HEK293 (cell line): ENCODE data around the gene ARHGAP45.
A peak's percentile ranks its signal among the peaks of the same experiment; 100 is the strongest.

Experiments
- BCL11A ChIP-seq: fragments of 450-650 bp; formaldehyde crosslinking; IDR thresholded peaks from 2 replicates; pipeline ENCODE4 v1.5.1; 2016; ENCODE audit warnings: low read depth, missing biosample characterization, missing genetic modification characterization
- EGR2 ChIP-seq: fragments of 450-650 bp; formaldehyde crosslinking; IDR thresholded peaks from 2 replicates; pipeline ENCODE4 v1.5.1; 2016; ENCODE audit warnings: low read depth, missing biosample characterization, missing genetic modification characterization
- GFI1B ChIP-seq: fragments of 450-650 bp; formaldehyde crosslinking; IDR thresholded peaks from 2 replicates; pipeline ENCODE4 v1.5.1; 2016; ENCODE audit warnings: missing biosample characterization, missing genetic modification characterization
- HOXA7 ChIP-seq: sonication (generic); formaldehyde crosslinking; IDR thresholded peaks from 2 replicates; pipeline ENCODE4 v1.8.1; 2022; ENCODE audit warnings: missing genetic modification reagents, borderline replicate concordance
- INSM2 ChIP-seq: fragments of 450-650 bp; formaldehyde crosslinking; IDR thresholded peaks from 2 replicates; pipeline ENCODE4 v1.5.1; 2016; ENCODE audit warnings: missing biosample characterization, missing genetic modification characterization
- KLF17 ChIP-seq: fragments of 450-650 bp; formaldehyde crosslinking; IDR thresholded peaks from 2 replicates; pipeline ENCODE4 v1.5.1; 2016; ENCODE audit warnings: missing biosample characterization, missing genetic modification characterization
- KLF7 ChIP-seq: fragments of 450-650 bp; formaldehyde crosslinking; IDR thresholded peaks from 2 replicates; pipeline ENCODE4 v1.5.1; 2016; ENCODE audit warnings: missing biosample characterization, missing genetic modification characterization, borderline replicate concordance
- MZF1 ChIP-seq: fragments of 450-650 bp; formaldehyde crosslinking; IDR thresholded peaks from 2 replicates; pipeline ENCODE4 v1.5.1; 2017; ENCODE audit warnings: missing biosample characterization, missing genetic modification characterization, borderline replicate concordance
- REPIN1 ChIP-seq: fragments of 450-650 bp; formaldehyde crosslinking; IDR thresholded peaks from 2 replicates; pipeline ENCODE4 v1.5.1; 2017; ENCODE audit warnings: missing biosample characterization, missing genetic modification characterization, low read depth
- YY2 ChIP-seq: fragments of 450-650 bp; formaldehyde crosslinking; IDR thresholded peaks from 2 replicates; pipeline ENCODE4 v1.5.1; 2016; ENCODE audit warnings: missing biosample characterization, missing genetic modification characterization
- ZBTB17 ChIP-seq: fragments of 450-650 bp; formaldehyde crosslinking; IDR thresholded peaks from 2 replicates; pipeline ENCODE4 v1.5.1; 2016; ENCODE audit warnings: missing biosample characterization, missing genetic modification characterization
- ZBTB21 ChIP-seq: fragments of 450-650 bp; formaldehyde crosslinking; IDR thresholded peaks from 2 replicates; pipeline ENCODE4 v1.5.1; 2017; ENCODE audit warnings: missing biosample characterization, missing genetic modification characterization
- ZBTB26 ChIP-seq: fragments of 450-650 bp; formaldehyde crosslinking; optimal IDR thresholded peaks from 2 replicates; pipeline ENCODE3; 2016; ENCODE audit warnings: missing biosample characterization, mild to moderate bottlenecking, missing genetic modification characterization
- ZFHX2 ChIP-seq: fragments of 450-650 bp; formaldehyde crosslinking; conservative IDR thresholded peaks from 2 replicates; pipeline ENCODE4 v1.5.1; 2016; ENCODE audit warnings: missing biosample characterization, missing genetic modification characterization
- ZIC2 ChIP-seq: fragments of 450-650 bp; formaldehyde crosslinking; IDR thresholded peaks from 2 replicates; pipeline ENCODE4 v1.5.1; 2016; ENCODE audit warnings: missing biosample characterization, missing genetic modification characterization
- ZNF133 ChIP-seq: fragments of 450-650 bp; formaldehyde crosslinking; IDR thresholded peaks from 2 replicates; pipeline ENCODE4 v1.5.1; 2016; ENCODE audit warnings: missing biosample characterization, missing genetic modification characterization
- ZNF146 ChIP-seq: fragments of 450-650 bp; formaldehyde crosslinking; IDR thresholded peaks from 2 replicates; pipeline ENCODE4 v1.5.1; 2016; ENCODE audit warnings: missing biosample characterization, missing genetic modification characterization
- ZNF214 ChIP-seq: fragments of 450-650 bp; formaldehyde crosslinking; IDR thresholded peaks from 2 replicates; pipeline ENCODE4 v1.5.1; 2017; ENCODE audit warnings: missing biosample characterization, mild to moderate bottlenecking, missing genetic modification characterization, borderline replicate concordance
- ZNF302 ChIP-seq: fragments of 450-650 bp; formaldehyde crosslinking; IDR thresholded peaks from 2 replicates; pipeline ENCODE4 v1.5.1; 2016; ENCODE audit warnings: missing biosample characterization, missing genetic modification characterization, low read depth
- ZNF311 ChIP-seq: fragments of 450-650 bp; formaldehyde crosslinking; IDR thresholded peaks from 2 replicates; pipeline ENCODE4 v1.5.1; 2017; ENCODE audit warnings: missing biosample characterization, missing genetic modification characterization, borderline replicate concordance
- ZNF354C ChIP-seq: fragments of 450-650 bp; formaldehyde crosslinking; IDR thresholded peaks from 2 replicates; pipeline ENCODE4 v1.5.1; 2016; ENCODE audit warnings: missing biosample characterization, missing genetic modification characterization, low read depth, borderline replicate concordance
- ZNF37A ChIP-seq: fragments of 450-650 bp; IDR thresholded peaks from 2 replicates; pipeline ENCODE4 v1.5.1; 2018; ENCODE audit warnings: missing biosample characterization, missing genetic modification characterization
- ZNF501 ChIP-seq: fragments of 450-650 bp; formaldehyde crosslinking; IDR thresholded peaks from 2 replicates; pipeline ENCODE4 v1.5.1; 2016; ENCODE audit warnings: missing biosample characterization, missing genetic modification characterization
- ZNF510 ChIP-seq: fragments of 450-650 bp; formaldehyde crosslinking; IDR thresholded peaks from 2 replicates; pipeline ENCODE4 v1.5.1; 2018; ENCODE audit warnings: mild to moderate bottlenecking, missing genetic modification characterization, missing biosample characterization; ENCODE audit not compliant: insufficient replicate concordance
- ZNF518A ChIP-seq: fragments of 450-650 bp; formaldehyde crosslinking; conservative IDR thresholded peaks from 2 replicates; pipeline ENCODE4 v1.5.1; 2016; ENCODE audit warnings: low read depth, missing biosample characterization, missing genetic modification characterization
- ZNF548 ChIP-seq: fragments of 450-650 bp; formaldehyde crosslinking; IDR thresholded peaks from 2 replicates; pipeline ENCODE4 v1.5.1; 2016; ENCODE audit warnings: missing biosample characterization, missing genetic modification characterization
- ZNF549 ChIP-seq: fragments of 450-650 bp; IDR thresholded peaks from 2 replicates; pipeline ENCODE4 v1.5.1; 2018; ENCODE audit warnings: missing biosample characterization, missing genetic modification characterization, mild to moderate bottlenecking, inconsistent platforms, moderate library complexity
- ZNF580 ChIP-seq: fragments of 450-650 bp; formaldehyde crosslinking; IDR thresholded peaks from 2 replicates; pipeline ENCODE4 v1.5.1; 2016; ENCODE audit warnings: missing biosample characterization, missing genetic modification characterization
- ZNF600 ChIP-seq: fragments of 450-650 bp; formaldehyde crosslinking; IDR thresholded peaks from 2 replicates; pipeline ENCODE4 v1.5.1; 2016; ENCODE audit warnings: missing biosample characterization, missing genetic modification characterization
- ZNF623 ChIP-seq: fragments of 450-650 bp; formaldehyde crosslinking; IDR thresholded peaks from 2 replicates; pipeline ENCODE4 v1.5.1; 2016; ENCODE audit warnings: missing biosample characterization, missing genetic modification characterization
- ZNF626 ChIP-seq: fragments of 450-650 bp; sonication (Bioruptor Pico); formaldehyde crosslinking; IDR thresholded peaks from 2 replicates; pipeline ENCODE4 v1.5.1; 2018; ENCODE audit warnings: missing biosample characterization, missing genetic modification characterization, inconsistent platforms
- ZNF791 ChIP-seq: fragments of 450-650 bp; formaldehyde crosslinking; IDR thresholded peaks from 2 replicates; pipeline ENCODE4 v1.5.1; 2016; ENCODE audit warnings: missing biosample characterization, missing genetic modification characterization

ARHGAP45 gene

GRCh38 chr19:1106841-1107660 lies 40.1 kb downstream of the ARHGAP45 start (continued):
- TF ChIP-seq EGR2 (tag by site-specific recombination) (no peak), ZNF626 (no peak), ZNF580 (tag by site-specific recombination) (no peak), ZNF37A (tag by site-specific recombination) (no peak), ZBTB21 (tag by site-specific recombination) (no peak), KLF17 (tag by site-specific recombination) (peak; percentile 77), ZNF146 (tag by site-specific recombination) (no peak), MZF1 (tag by site-specific recombination) (no peak), BCL11A (tag by site-specific recombination) (0 out of 2 replicates have a peak, but pooled peaks have one; percentile 31), ZIC2 (tag by site-specific recombination) (peak; percentile 67; the same call in 1 of the 2 replicates), ZNF133 (no peak), KLF7 (tag by site-specific recombination) (no peak), ZNF354C (tag by site-specific recombination) (no peak), ZBTB17 (no peak), ZBTB26 (tag by site-specific recombination) (no peak), INSM2 (tag by site-specific recombination) (no peak), ZNF548 (tag by site-specific recombination) (no peak), ZNF518A (no peak), ZNF214 (tag by site-specific recombination) (no peak), GFI1B (tag by site-specific recombination) (no peak), ZNF302 (no peak), ZNF791 (tag by site-specific recombination) (no peak), ZNF600 (tag by site-specific recombination) (no peak), ZNF623 (tag by site-specific recombination) (no peak), ZNF510 (tag by site-specific recombination) (no peak), ZNF501 (tag by site-specific recombination) (no peak), REPIN1 (tag by site-specific recombination) (no peak), ZFHX2 (no peak; the same call in 1 of the 2 replicates), HOXA7 (CRISPR knock-in tag) (no peak), YY2 (tag by site-specific recombination) (no peak), ZNF549 (tag by site-specific recombination) (no peak), ZNF311 (tag by site-specific recombination) (no peak)
